DOHH2 (cell line): ENCODE measurements around the gene RBMS3.

Experiments used
- H3F3A ChIP-seq: fragments of 200-600 bp; sonication (generic), shearing (Covaris generic); 2 replicates; pipeline ENCODE4 v1.6.0; 2016; ENCODE audit warnings: antibody characterized with exemption, mild to moderate bottlenecking; ENCODE audit not compliant: control insufficient read depth, insufficient read depth
- H3K27ac ChIP-seq: fragments of 200-600 bp; sonication (generic); 2 replicates; pipeline ENCODE4 v1.5.1; 2014; ENCODE audit warnings: low read depth, mild to moderate bottlenecking, low read length, moderate library complexity
- H3K27me3 ChIP-seq: fragments of 200-600 bp; sonication (generic); 2 replicates; pipeline ENCODE4 v1.6.1; 2014; ENCODE audit warnings: mild to moderate bottlenecking, low read length, mixed read lengths; ENCODE audit not compliant: control insufficient read depth
- H3K36me3 ChIP-seq: fragments of 200-600 bp; sonication (generic); 2 replicates; pipeline ENCODE4 v1.6.1; 2014; ENCODE audit warnings: mild to moderate bottlenecking, low read length, moderate library complexity, mixed read lengths; ENCODE audit not compliant: control insufficient read depth
- H3K4me1 ChIP-seq: fragments of 200-600 bp; sonication (generic); 2 replicates; pipeline ENCODE4 v1.6.1; 2014; ENCODE audit warnings: mild to moderate bottlenecking, low read length, mixed read lengths; ENCODE audit not compliant: control insufficient read depth
- H3K4me2 ChIP-seq: fragments of 200-600 bp; sonication (generic); 2 replicates; pipeline ENCODE4 v1.6.0; 2014; ENCODE audit warnings: mild to moderate bottlenecking, low read length, moderate library complexity
- H3K4me3 ChIP-seq: fragments of 200-600 bp; sonication (generic); 2 replicates; pipeline ENCODE4 v1.5.1; 2014; ENCODE audit warnings: mild to moderate bottlenecking, low read length, mixed read lengths
- H3K79me2 ChIP-seq: fragments of 200-600 bp; sonication (generic); 2 replicates; pipeline ENCODE4 v1.6.1; 2014; ENCODE audit warnings: mild to moderate bottlenecking, low read length, mixed read lengths; ENCODE audit not compliant: control insufficient read depth
- H3K9me2 ChIP-seq: fragments of 200-600 bp; sonication (generic); replicated peaks from 2 replicates; pipeline ENCODE4 v1.6.1; 2014; ENCODE audit warnings: mild to moderate bottlenecking, low read length, mixed read lengths; ENCODE audit not compliant: control insufficient read depth
- H3K9me3 ChIP-seq: fragments of 200-600 bp; sonication (generic); 2 replicates; pipeline ENCODE4 v1.6.1; 2014; ENCODE audit warnings: antibody characterized with exemption, low read length, mixed read lengths; ENCODE audit not compliant: control insufficient read depth, insufficient read depth
- H4K20me1 ChIP-seq: fragments of 200-600 bp; sonication (generic); 2 replicates; pipeline ENCODE4 v1.6.0; 2014; ENCODE audit warnings: low read depth, mild to moderate bottlenecking, antibody characterized with exemption, low read length, moderate library complexity; ENCODE audit not compliant: control insufficient read depth, insufficient read depth
- EZH2phosphoT487 ChIP-seq: fragments of 200-600 bp; sonication (generic); IDR thresholded peaks from 2 replicates; pipeline ENCODE4 v1.6.1; 2017; ENCODE audit warnings: borderline replicate concordance, mild to moderate bottlenecking, antibody characterized with exemption, low read length, moderate library complexity, mixed read lengths
- TF ChIP-seq, protein P1 (sequence below): fragments of 200-600 bp; sonication (generic); IDR thresholded peaks from one replicate; pipeline ENCODE4 v1.5.1; 2014; ENCODE audit warnings: antibody characterized with exemption, mild to moderate bottlenecking, low read depth, low read length; ENCODE audit not compliant: poor library complexity, severe bottlenecking

Gene RBMS3

DNA sequence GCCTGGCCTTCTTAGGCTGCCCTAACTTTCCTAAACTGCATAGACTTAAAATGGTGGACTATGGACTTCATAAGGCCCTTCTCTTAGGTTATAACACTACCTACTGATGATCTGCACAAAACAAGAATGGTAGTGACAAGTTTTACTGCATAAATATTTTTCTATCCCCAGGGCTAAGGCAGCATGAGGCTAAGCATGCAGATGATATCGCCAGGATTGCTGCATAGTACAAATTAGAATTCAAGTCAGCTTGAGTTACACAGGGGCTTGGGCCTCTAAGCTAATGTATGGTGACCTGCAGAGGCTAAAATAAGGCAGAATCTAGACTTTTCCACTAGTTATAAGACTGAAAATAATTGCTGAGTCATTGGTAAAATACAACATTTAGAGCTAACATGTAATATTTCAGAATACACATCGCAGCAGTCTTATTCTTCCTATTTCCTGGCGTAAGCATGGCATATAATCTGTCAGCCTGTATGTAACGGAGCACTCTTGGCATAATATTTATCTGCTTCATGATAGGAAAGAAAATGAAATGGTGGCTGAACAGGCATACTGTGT, 15.3 kb upstream of the RBMS3 start:
- no peaks in the 10 kb centered on the region for H3K9me3 ChIP-seq
- H3K27me3 ChIP-seq = no peaks in the 10 kb centered on the region
- no peaks in the 10 kb centered on the region for H3K4me1 ChIP-seq
- no peaks in the 10 kb centered on the region for H3F3A ChIP-seq
- H3K79me2 ChIP-seq = no peaks in the 10 kb centered on the region
- H3K9me2 ChIP-seq = no peaks in the 10 kb centered on the region
- H4K20me1 ChIP-seq = no peaks in the 10 kb centered on the region
- no peak overlapping the region for H3K27ac ChIP-seq
- TF ChIP-seq, protein P1, sequence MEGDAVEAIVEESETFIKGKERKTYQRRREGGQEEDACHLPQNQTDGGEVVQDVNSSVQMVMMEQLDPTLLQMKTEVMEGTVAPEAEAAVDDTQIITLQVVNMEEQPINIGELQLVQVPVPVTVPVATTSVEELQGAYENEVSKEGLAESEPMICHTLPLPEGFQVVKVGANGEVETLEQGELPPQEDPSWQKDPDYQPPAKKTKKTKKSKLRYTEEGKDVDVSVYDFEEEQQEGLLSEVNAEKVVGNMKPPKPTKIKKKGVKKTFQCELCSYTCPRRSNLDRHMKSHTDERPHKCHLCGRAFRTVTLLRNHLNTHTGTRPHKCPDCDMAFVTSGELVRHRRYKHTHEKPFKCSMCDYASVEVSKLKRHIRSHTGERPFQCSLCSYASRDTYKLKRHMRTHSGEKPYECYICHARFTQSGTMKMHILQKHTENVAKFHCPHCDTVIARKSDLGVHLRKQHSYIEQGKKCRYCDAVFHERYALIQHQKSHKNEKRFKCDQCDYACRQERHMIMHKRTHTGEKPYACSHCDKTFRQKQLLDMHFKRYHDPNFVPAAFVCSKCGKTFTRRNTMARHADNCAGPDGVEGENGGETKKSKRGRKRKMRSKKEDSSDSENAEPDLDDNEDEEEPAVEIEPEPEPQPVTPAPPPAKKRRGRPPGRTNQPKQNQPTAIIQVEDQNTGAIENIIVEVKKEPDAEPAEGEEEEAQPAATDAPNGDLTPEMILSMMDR = no peak
- TF ChIP-seq EZH2phosphoT487 = no peak
- no peak overlapping the region for H3K4me3 ChIP-seq
- no peak overlapping the region for H3K4me2 ChIP-seq
- no peaks in the 10 kb centered on the region for H3K36me3 ChIP-seq

- no peak overlapping the region for H3K4me3 ChIP-seq
- TF ChIP-seq, protein P1 = no peak
- TF ChIP-seq EZH2phosphoT487 = no peak
- H3K9me3 ChIP-seq = no peaks in the 10 kb centered on the region
- no peak overlapping the region for H3K4me2 ChIP-seq
- no peaks in the 10 kb centered on the region for H3K36me3 ChIP-seq
- no peaks in the 10 kb centered on the region for H3F3A ChIP-seq
- H3K27me3 ChIP-seq = no peaks in the 10 kb centered on the region
- H4K20me1 ChIP-seq = no peaks in the 10 kb centered on the region
- H3K79me2 ChIP-seq = no peaks in the 10 kb centered on the region
- no peak overlapping the region for H3K27ac ChIP-seq
- H3K4me1 ChIP-seq = no peaks in the 10 kb centered on the region
- no peaks in the 10 kb centered on the region for H3K9me2 ChIP-seq
Observed at GRCh38 chr3:29267226-29267625, 13.6 kb upstream of the RBMS3 start.

DNA sequence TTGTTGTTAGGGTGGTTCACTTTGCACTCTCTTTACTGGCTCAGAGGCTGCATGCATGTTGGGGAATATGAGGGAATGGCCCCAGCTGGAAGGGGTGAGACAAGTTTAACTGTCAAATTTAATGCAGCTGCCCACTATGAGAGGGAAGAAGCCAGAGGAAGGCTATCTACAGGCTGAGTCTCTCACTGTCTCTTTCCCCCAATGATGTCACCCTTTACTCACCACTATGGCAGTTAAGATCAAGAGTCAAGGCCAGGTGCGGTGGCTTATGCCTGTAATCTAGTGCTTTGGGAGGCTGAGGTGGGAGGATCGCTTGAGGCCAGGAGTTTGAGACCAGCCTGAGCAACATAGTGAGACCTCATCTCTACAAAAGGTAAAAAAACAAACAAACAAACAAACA, 12.2 kb upstream of the RBMS3 start:
- Histone ChIP-seq H3K79me2 (no peaks in the 10 kb centered on the region), H3K4me2 (no peak overlapping the region), H3K27me3 (no peaks in the 10 kb centered on the region)

More for the DNA sequence above, 12.2 kb upstream of the RBMS3 start:
- Histone ChIP-seq H3F3A (no peaks in the 10 kb centered on the region), H3K36me3 (no peaks in the 10 kb centered on the region), H3K9me3 (no peaks in the 10 kb centered on the region), H4K20me1 (no peaks in the 10 kb centered on the region), H3K4me3 (no peak overlapping the region), H3K27ac (no peak overlapping the region), H3K4me1 (no peaks in the 10 kb centered on the region), H3K9me2 (no peaks in the 10 kb centered on the region)
- TF ChIP-seq, protein P1 = no peak
- no peak for TF ChIP-seq EZH2phosphoT487
